Suprapubic skin (tissue), 4 donors: Measurements from ENCODE around the gene IFIH1.

Source experiments
- EP300 ChIP-seq: sonication (generic); formaldehyde crosslinking; IDR thresholded peaks from one replicate; pipeline ENCODE4 v1.6.1; 2017; ENCODE audit warnings: antibody characterized with exemption
- POLR2AphosphoS5 ChIP-seq, 3 donors: sonication (generic); formaldehyde crosslinking; IDR thresholded peaks; one replicate each; pipeline ENCODE4 v1.6.1; 2017; ENCODE audit warnings: antibody characterized with exemption in 3 of 3
- TF ChIP-seq, protein P1 (sequence below), 2 donors: fragments of 200-600 bp in 1 of 2; fragments of 450-650 bp in 1 of 2; sonication (generic) in 1 of 2; IDR thresholded peaks; one replicate each; pipeline ENCODE4 v1.5.1; 2016 to 2019; ENCODE audit warnings: antibody characterized with exemption in 2 of 2, mild to moderate bottlenecking in 1 of 2, moderate library complexity in 1 of 2

DNA sequence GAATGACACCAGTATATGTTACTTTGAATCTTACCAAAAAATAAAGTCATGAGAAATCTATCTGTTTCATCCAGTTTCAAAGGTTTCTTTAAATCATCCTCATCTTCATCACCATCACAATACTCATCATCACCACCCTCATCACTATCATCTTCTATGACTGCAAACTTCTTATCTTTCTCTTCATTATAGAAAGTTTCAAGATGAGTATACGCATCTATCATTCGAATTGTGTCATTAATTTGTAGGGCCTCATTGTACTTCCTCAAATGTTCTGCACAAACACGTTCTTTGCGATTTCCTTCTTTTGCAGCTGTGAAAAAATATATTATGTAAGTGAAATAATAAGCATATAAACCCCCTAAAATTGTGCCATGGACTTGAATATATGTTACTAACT is 41.1 kb downstream of the IFIH1 start:
- TF ChIP-seq, protein P1, sequence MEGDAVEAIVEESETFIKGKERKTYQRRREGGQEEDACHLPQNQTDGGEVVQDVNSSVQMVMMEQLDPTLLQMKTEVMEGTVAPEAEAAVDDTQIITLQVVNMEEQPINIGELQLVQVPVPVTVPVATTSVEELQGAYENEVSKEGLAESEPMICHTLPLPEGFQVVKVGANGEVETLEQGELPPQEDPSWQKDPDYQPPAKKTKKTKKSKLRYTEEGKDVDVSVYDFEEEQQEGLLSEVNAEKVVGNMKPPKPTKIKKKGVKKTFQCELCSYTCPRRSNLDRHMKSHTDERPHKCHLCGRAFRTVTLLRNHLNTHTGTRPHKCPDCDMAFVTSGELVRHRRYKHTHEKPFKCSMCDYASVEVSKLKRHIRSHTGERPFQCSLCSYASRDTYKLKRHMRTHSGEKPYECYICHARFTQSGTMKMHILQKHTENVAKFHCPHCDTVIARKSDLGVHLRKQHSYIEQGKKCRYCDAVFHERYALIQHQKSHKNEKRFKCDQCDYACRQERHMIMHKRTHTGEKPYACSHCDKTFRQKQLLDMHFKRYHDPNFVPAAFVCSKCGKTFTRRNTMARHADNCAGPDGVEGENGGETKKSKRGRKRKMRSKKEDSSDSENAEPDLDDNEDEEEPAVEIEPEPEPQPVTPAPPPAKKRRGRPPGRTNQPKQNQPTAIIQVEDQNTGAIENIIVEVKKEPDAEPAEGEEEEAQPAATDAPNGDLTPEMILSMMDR (IDR thresholded peaks at IDR 0.05): no peak
- TF ChIP-seq POLR2AphosphoS5 (IDR thresholded peaks at IDR 0.05): no peak
- no peak for TF ChIP-seq EP300
